Effector memory CD4-positive, alpha-beta T cell (primary cell): Measurements from ENCODE around the gene APLF.

ENCODE experiments used
- DNase-seq, 3 donors: peaks; one replicate each; pipeline ENCODE4 v3.0.0-alpha.2; 2020
- H3K27ac ChIP-seq: 2 replicates; pipeline ENCODE4 v1.7.0; 2013; ENCODE audit warnings: mild to moderate bottlenecking, low read length, moderate library complexity; ENCODE audit not compliant: insufficient read depth, poor library complexity, severe bottlenecking
- H3K27me3 ChIP-seq: replicated peaks from 2 replicates; pipeline ENCODE4 v1.7.0; 2013; ENCODE audit warnings: mild to moderate bottlenecking, low read length; ENCODE audit not compliant: insufficient read depth, control insufficient read depth, poor library complexity, severe bottlenecking
- H3K36me3 ChIP-seq: 2 replicates; pipeline ENCODE4 v1.7.0; 2013; ENCODE audit warnings: mild to moderate bottlenecking, low read length, moderate library complexity; ENCODE audit not compliant: control insufficient read depth, insufficient read depth
- H3K4me1 ChIP-seq: 2 replicates; pipeline ENCODE4 v1.7.0; 2013; ENCODE audit warnings: low read length, mild to moderate bottlenecking; ENCODE audit not compliant: control insufficient read depth, insufficient read depth, poor library complexity, severe bottlenecking
- H3K4me3 ChIP-seq: 2 replicates; pipeline ENCODE4 v1.7.0; 2013; ENCODE audit warnings: low read length, low read depth, mild to moderate bottlenecking; ENCODE audit not compliant: insufficient read depth, poor library complexity, severe bottlenecking
- H3K9me3 ChIP-seq: 2 replicates; pipeline ENCODE4 v1.7.0; 2013; ENCODE audit warnings: mild to moderate bottlenecking, low read length, moderate library complexity; ENCODE audit not compliant: control insufficient read depth

APLF gene

GRCh38 chr2:68428126-68428525 lies 39.3 kb upstream of the APLF start:
- Histone ChIP-seq H3K4me3 (no peak overlapping the region), H3K27me3 (no peaks in the 10 kb centered on the region), H3K27ac (peak overlapping the region; percentile 52), H3K36me3 (no peaks in the 10 kb centered on the region), H3K4me1 (peaks cover 24% of the 10 kb centered on the region), H3K9me3 (no peaks in the 10 kb centered on the region)
- DNase-seq, result no peak

DNA sequence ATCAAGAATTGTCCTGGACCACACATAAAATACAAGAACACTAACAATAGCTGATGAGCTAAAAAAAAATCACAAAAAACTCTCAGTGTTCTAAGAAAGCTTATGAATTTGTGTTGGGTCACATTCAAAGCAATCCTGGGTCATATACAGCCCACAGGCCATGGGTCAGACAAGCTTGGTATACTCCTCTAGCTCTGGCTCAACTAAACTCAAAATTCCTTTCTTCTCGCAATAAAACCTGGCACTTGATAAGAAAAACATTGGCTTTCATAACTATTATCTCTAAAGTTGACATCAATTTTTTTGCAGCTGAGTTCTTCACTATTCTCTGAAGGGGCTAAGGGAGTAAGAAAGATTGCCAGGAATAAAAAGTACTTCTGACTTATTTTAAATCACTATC lies 38.6 kb upstream of the APLF start:
- H3K27ac ChIP-seq, result no peak overlapping the region
- no peak overlapping the region for H3K4me3 ChIP-seq
- H3K36me3 ChIP-seq, result no peaks in the 10 kb centered on the region
- H3K27me3 ChIP-seq, result no peaks in the 10 kb centered on the region
- H3K9me3 ChIP-seq, result no peaks in the 10 kb centered on the region
- peaks cover 21% of the 10 kb centered on the region for H3K4me1 ChIP-seq
- DNase-seq, result no peak

DNA sequence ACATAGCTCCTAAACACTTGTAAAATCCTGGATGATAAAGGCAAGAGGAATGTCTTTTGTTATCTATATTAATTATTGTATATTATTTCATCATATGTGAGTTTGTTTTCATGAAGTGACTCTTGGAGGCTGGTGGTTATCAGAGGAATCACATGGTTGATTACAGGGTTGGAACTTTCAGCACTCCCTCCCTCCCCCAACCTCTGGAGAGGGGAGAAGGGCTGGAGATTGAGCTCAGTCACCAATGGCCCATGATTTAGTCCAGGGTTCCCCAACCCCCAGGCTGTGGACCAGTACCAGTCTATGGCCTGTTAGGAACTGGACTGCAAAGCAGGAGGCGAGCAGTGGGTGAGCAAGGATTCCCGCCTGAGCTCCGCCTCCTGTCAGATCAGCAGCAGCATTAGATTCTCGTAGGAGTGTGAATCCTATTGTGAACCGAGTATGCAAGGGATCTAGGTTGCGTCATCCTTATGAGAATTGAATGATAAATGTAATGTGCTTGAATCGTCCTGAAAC lies 38.0 kb upstream of the APLF start:
- H3K27me3 ChIP-seq, result no peaks in the 10 kb centered on the region
- H3K4me1 ChIP-seq, result peaks cover 20% of the 10 kb centered on the region
- no peaks in the 10 kb centered on the region for H3K9me3 ChIP-seq
- no peak for DNase-seq
- no peak overlapping the region for H3K4me3 ChIP-seq
- no peak overlapping the region for H3K27ac ChIP-seq
- H3K36me3 ChIP-seq, result no peaks in the 10 kb centered on the region

DNA sequence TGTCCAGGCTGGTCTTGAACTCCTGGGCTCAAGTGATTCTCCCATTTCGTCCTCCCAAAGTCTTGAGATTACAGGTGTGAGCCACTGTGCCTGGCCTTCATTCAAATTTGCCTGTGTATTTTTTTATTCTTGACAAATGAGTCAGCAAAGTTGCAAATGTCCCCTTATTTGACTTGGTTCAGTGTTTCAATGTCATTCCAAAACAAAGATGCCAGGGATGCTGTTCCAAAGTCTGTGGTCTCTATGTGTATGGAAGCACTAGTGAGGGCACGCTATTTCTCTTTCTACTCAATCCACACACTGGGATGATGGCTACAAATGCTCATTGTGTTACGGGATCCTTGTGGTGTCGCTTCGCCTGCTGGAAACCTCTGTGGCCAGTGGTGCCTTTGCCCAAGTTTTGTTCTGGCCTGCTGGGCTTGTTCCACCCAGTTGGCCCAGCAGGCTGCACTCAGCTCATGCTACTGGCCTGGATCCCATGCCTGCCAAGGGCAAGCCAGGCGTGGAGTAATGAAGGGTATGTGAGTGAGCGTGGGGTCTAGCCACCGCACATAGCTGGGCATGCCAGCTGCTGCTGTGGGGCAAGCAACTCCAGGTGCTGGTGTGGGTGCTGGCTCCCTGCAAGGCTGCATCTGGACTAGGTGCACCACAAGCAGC lies 35.9 kb upstream of the APLF start:
- DNase-seq, result no peak
- Histone ChIP-seq H3K36me3 (no peaks in the 10 kb centered on the region), H3K4me3 (no peak overlapping the region)

GRCh38 chr2:68432696-68433658 lies 34.4 kb upstream of the APLF start:
- no peak overlapping the region for H3K27ac ChIP-seq
- H3K4me1 ChIP-seq, result no peaks in the 10 kb centered on the region
- H3K9me3 ChIP-seq, result no peaks in the 10 kb centered on the region
- no peaks in the 10 kb centered on the region for H3K27me3 ChIP-seq
- no peak for DNase-seq
- H3K4me3 ChIP-seq, result no peak overlapping the region
- no peaks in the 10 kb centered on the region for H3K36me3 ChIP-seq

More for the DNA sequence above, 35.9 kb upstream of the APLF start:
- H3K9me3 ChIP-seq, result no peaks in the 10 kb centered on the region
- H3K4me1 ChIP-seq, result peaks cover 7% of the 10 kb centered on the region
- no peaks in the 10 kb centered on the region for H3K27me3 ChIP-seq
- no peak overlapping the region for H3K27ac ChIP-seq

DNA sequence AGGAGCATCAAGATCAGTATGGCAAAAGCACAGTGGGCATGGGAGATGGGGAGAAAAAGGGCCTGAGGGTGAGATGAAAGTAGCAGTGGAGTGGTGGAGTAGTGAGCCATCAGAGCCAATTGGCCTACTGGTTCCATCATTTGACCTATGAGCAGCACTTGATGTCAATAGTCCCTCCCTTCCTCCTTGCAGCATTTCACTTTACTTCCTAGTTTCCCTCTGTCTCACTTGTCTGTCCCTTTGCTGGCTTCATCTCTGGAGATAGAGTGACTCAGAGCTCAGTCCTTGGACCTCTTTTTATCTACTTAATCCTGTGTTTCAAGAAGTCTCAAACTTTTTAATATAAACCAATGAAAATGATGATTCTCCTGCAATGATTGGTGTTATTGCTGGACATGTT lies 32.4 kb upstream of the APLF start:
- no peak for DNase-seq
- Histone ChIP-seq H3K4me1 (no peaks in the 10 kb centered on the region), H3K27ac (no peak overlapping the region), H3K4me3 (no peak overlapping the region), H3K9me3 (no peaks in the 10 kb centered on the region), H3K27me3 (no peaks in the 10 kb centered on the region), H3K36me3 (no peaks in the 10 kb centered on the region)

GRCh38 chr2:68435615-68436014 lies 31.8 kb upstream of the APLF start:
- H3K4me3 ChIP-seq, result no peak overlapping the region
- DNase-seq, result no peak
- no peaks in the 10 kb centered on the region for H3K4me1 ChIP-seq
- no peaks in the 10 kb centered on the region for H3K36me3 ChIP-seq
- H3K9me3 ChIP-seq, result no peaks in the 10 kb centered on the region
- H3K27ac ChIP-seq, result no peak overlapping the region
- no peaks in the 10 kb centered on the region for H3K27me3 ChIP-seq

DNA sequence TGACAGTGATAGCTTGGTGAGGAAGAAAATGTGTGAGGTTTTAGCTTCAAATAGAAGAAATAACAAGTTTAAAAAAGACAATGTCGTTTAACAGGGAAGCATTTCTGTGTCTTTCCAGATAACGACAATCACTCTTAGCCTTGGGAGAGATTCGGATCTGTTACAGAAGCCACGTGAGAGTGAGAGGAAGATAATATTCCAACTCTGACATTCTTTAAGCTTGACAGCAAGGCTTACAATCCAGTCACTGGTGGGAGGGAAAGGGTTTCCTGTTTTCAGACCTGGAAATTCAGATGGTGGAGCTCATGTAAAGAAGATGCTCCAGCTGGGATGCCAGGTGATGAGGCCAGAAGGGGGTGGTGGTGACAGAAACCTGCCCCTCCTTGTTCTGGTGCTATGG lies 31.1 kb upstream of the APLF start:
- H3K9me3 ChIP-seq, result no peaks in the 10 kb centered on the region
- H3K36me3 ChIP-seq, result no peaks in the 10 kb centered on the region
- no peaks in the 10 kb centered on the region for H3K27me3 ChIP-seq
- no peak overlapping the region for H3K27ac ChIP-seq
- H3K4me1 ChIP-seq, result no peaks in the 10 kb centered on the region
- DNase-seq, result no peak
- no peak overlapping the region for H3K4me3 ChIP-seq

- no peaks in the 10 kb centered on the region for H3K36me3 ChIP-seq
- no peak overlapping the region for H3K27ac ChIP-seq
- H3K4me3 ChIP-seq, result no peak overlapping the region
- no peaks in the 10 kb centered on the region for H3K27me3 ChIP-seq
- no peak for DNase-seq
- H3K4me1 ChIP-seq, result no peaks in the 10 kb centered on the region
- no peaks in the 10 kb centered on the region for H3K9me3 ChIP-seq
Measured at GRCh38 chr2:68438455-68439303, 28.7 kb upstream of the APLF start.
